ENCODE measurements around the gene FOXJ3. TPM values are rescaled to one million over a fixed set of nuclear protein-coding genes. Genes with fewer than 3 reads are reported as not detected.
A peak's percentile ranks its signal among the peaks of the same experiment; 100 is the strongest.

Gene FOXJ3
- total and polyA plus RNA-seq, 2 of the 13 experiments (the other 11 are each of a cell fraction or from before 2014, with no cell fraction given) = 16.6 to 48.5 TPM

GRCh38 chr1:42165511-42166210, 169.4 kb downstream of the FOXJ3 start:
- CTCF ChIA-PET (ENCODE audit: low intra/inter-chr PET ratio, low total read pairs) = no interaction called here
- in situ Hi-C loops (cut with HindIII; ENCODE audit: extremely low pct_ligation_motif_present, low pct_unique_long_range_greater_than_20kb) = no loop called here
- TF ChIP-seq NR2C2 (CRISPR knock-in tag; IDR thresholded peaks at IDR 0.05; ENCODE audit: borderline replicate concordance) (no peak), PHF8 (CRISPR knock-in tag; IDR thresholded peaks at IDR 0.05) (no peak), REPIN1 (CRISPR knock-in tag; IDR thresholded peaks at IDR 0.05; ENCODE audit: borderline replicate concordance, low read depth) (no peak), NR1H2 (CRISPR knock-in tag; IDR thresholded peaks at IDR 0.05; ENCODE audit: borderline replicate concordance, low read depth) (no peak), ZNF770 (CRISPR knock-in tag; IDR thresholded peaks at IDR 0.05) (no peak), ZNF260 (CRISPR knock-in tag; IDR thresholded peaks at IDR 0.05; ENCODE audit: borderline replicate concordance, low read depth) (no peak), IRF2 (CRISPR knock-in tag; IDR thresholded peaks at IDR 0.05) (0 out of 2 replicates have a peak, but pooled peaks have one; percentile 24), ZNF124 (CRISPR knock-in tag; IDR thresholded peaks at IDR 0.05) (no peak), ZBTB42 (CRISPR knock-in tag; IDR thresholded peaks at IDR 0.05) (no peak), THAP9 (CRISPR knock-in tag; IDR thresholded peaks at IDR 0.05; ENCODE audit: borderline replicate concordance) (no peak), YY1 (IDR thresholded peaks at IDR 0.05; ENCODE audit: insufficient read depth, insufficient replicate concordance, low read depth, low read length) (no peak), CENPBD1 (CRISPR knock-in tag; IDR thresholded peaks at IDR 0.05; ENCODE audit: borderline replicate concordance, low read depth) (no peak), ZBTB46 (CRISPR knock-in tag; IDR thresholded peaks at IDR 0.05; ENCODE audit: borderline replicate concordance) (no peak)
- TF ChIP-seq, protein P1, sequence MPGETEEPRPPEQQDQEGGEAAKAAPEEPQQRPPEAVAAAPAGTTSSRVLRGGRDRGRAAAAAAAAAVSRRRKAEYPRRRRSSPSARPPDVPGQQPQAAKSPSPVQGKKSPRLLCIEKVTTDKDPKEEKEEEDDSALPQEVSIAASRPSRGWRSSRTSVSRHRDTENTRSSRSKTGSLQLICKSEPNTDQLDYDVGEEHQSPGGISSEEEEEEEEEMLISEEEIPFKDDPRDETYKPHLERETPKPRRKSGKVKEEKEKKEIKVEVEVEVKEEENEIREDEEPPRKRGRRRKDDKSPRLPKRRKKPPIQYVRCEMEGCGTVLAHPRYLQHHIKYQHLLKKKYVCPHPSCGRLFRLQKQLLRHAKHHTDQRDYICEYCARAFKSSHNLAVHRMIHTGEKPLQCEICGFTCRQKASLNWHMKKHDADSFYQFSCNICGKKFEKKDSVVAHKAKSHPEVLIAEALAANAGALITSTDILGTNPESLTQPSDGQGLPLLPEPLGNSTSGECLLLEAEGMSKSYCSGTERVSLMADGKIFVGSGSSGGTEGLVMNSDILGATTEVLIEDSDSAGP (CRISPR knock-in tag; IDR thresholded peaks at IDR 0.05; ENCODE audit: borderline replicate concordance) = no peak

More at GRCh38 chr1:42165511-42166210, 169.4 kb downstream of the FOXJ3 start:
- Histone ChIP-seq H2AFZ (ENCODE audit: low read length) (no peak overlapping the region), H3K4me1 (ENCODE audit: insufficient read depth, low read length) (peaks cover 44% of the 10 kb centered on the region), H3K9me3 (ENCODE audit: low read length) (no peaks in the 10 kb centered on the region), H3K27me3 (ENCODE audit: control insufficient read depth in 1 of 2, insufficient read depth in 2 of 2, low read length in 2 of 2) (peaks cover 0 to 16% of the 10 kb centered on the region in 2 experiments; a peak in 2 of 5 replicates), H4K20me1 (ENCODE audit: insufficient read depth, low read length) (no peaks in the 10 kb centered on the region), H3K9ac (ENCODE audit: insufficient read depth, low read depth, low read length) (no peak overlapping the region), H3K27ac (ENCODE audit: extremely low read length, insufficient read depth, low read length) (no peak overlapping the region), H3K4me3 (replicated peaks in 1 of 3; ENCODE audit: insufficient read depth in 1 of 3, low read depth in 2 of 3, low read length in 3 of 3) (peak overlapping the region in 1 of 3 experiments; percentile 41; a peak in 1 of 6 replicates), H3K4me2 (ENCODE audit: low read depth, low read length) (peak overlapping the region; percentile 55), H3K79me2 (ENCODE audit: insufficient read depth, low read length) (no peaks in the 10 kb centered on the region), H3K36me3 (replicated peaks in 1 of 2; ENCODE audit: control insufficient read depth in 1 of 2, insufficient read depth in 2 of 2, low read length in 2 of 2) (no peaks in the 10 kb centered on the region)
- 2% methylated on average over 8 of the region's 12 CpGs for WGBS (ENCODE audit: low lambda C conversion rate)
- no TSS peak for BruUV-seq (replicated peaks)
- POLR2A ChIA-PET = no interaction called here
- FAIRE-seq (peak; percentile 77), DNase-seq (ENCODE audit: low spot score) (peak; percentile 87), ATAC-seq (peak; percentile 74)
- intact Hi-C loops (cut with micrococcal nuclease; ENCODE audit: unreplicated experiment) = no loop called here
